Mammary epithelial cell (primary cell): Measurements from ENCODE around the gene CXorf49.
"Not testable (repeated sequence)": the region's sequence is repeated elsewhere in the genome, so short reads cannot be mapped to it uniquely, and the experiment has no call there.

Experiments used
- CTCF ChIP-seq, 2 donors: IDR thresholded peaks in 1 of 2; conservative IDR thresholded peaks in 1 of 2; 2 replicates each; pipeline ENCODE4 v1.5.1; 2011 to 2012; ENCODE audit warnings: inconsistent platforms in 2 of 2, low read length in 2 of 2, mild to moderate bottlenecking in 2 of 2, control low read depth in 1 of 2, low read depth in 1 of 2; ENCODE audit not compliant: insufficient read depth in 1 of 2; ENCODE audit errors: extremely low read depth in 1 of 2
- EZH2 ChIP-seq: IDR thresholded peaks from 2 replicates; pipeline ENCODE4 v1.6.1; 2012; ENCODE audit warnings: low read length, inconsistent platforms, borderline replicate concordance

GRCh38 chrX:71765613-71766012 is 47.5 kb upstream of the CXorf49 start:
- not testable (repeated sequence) for TF ChIP-seq CTCF (conservative IDR thresholded peaks at IDR 0.05 in 1 of 2, IDR thresholded peaks at IDR 0.05 in 1 of 2; ENCODE audit: extremely low read depth in 1 of 2, insufficient read depth in 1 of 2, low read depth in 1 of 2, low read length in 2 of 2); EZH2
